ENCODE data around the gene TPRN. TPM values are rescaled to one million over a fixed set of nuclear protein-coding genes. Genes with fewer than 3 reads are reported as not detected.

TPRN gene
- total and polyA plus RNA-seq, 7 donors, result 3.0 to 80.5 (median 4.6) TPM

DNA sequence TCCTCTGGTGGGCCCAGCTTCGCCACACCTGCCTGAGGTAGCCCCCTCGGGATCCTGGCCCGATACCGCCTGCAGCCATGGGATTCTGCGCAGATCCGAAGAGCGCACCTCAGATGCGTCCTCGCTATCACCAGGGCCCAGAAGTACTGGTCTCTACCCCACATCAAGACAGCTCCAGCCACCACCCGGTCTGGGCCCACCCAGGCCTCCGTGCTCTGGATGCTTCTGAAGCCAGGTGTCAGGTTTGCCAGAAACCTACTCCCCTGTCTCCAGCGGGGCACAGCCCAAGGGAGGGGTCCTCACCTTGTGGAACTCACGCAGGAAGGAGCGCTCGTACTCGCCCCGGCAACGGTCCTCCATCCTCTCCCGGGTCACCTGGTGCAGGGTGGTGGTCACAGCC, 14.6 kb downstream of the TPRN start:
- no peak overlapping the region for H3K4me3 ChIP-seq
- 92 to 96% methylated on average over 19 of the region's 19 CpGs for WGBS, 2 donors
- H3K36me3 ChIP-seq, result peaks cover 36 to 72% (median 47%) of the 10 kb centered on the region in 4 donors
- intact Hi-C loops (cut with DNase I), result loop anchor here (5.0 kb wide), 3 partner anchors 36 to 59 kb away; partner anchors contain the start of gene RNF208
- peaks cover 0 to 45% (median 44%) of the 10 kb centered on the region in 4 donors for H3K4me1 ChIP-seq
- DNase-seq, result no peak
- TF ChIP-seq CTCF (IDR thresholded peaks at IDR 0.05) (no peak), POLR2A (IDR thresholded peaks at IDR 0.05) (no peak), POLR2AphosphoS5 (IDR thresholded peaks at IDR 0.05) (no peak), EP300 (IDR thresholded peaks at IDR 0.05) (no peak)
- no peaks in the 10 kb centered on the region for H3K9me3 ChIP-seq
- no peaks in the 10 kb centered on the region for H3K27me3 ChIP-seq
- H3K27ac ChIP-seq, result no peak overlapping the region

GRCh38 chr9:137184881-137185660, 15.5 kb downstream of the TPRN start:
- Histone ChIP-seq H3K36me3 (peaks cover 45 to 72% (median 51%) of the 10 kb centered on the region in 4 donors), H3K27me3 (no peaks in the 10 kb centered on the region), H3K4me3 (no peak overlapping the region), H3K9me3 (no peaks in the 10 kb centered on the region), H3K27ac (no peak overlapping the region), H3K4me1 (peaks cover 0 to 37% (median 36%) of the 10 kb centered on the region in 4 donors)
- intact Hi-C loops (cut with DNase I), result loop anchor here (5.0 kb wide), 3 partner anchors 37 to 58 kb away; partner anchors contain the start of gene RNF208
- TF ChIP-seq POLR2A (IDR thresholded peaks at IDR 0.05) (no peak), CTCF (IDR thresholded peaks at IDR 0.05) (no peak), POLR2AphosphoS5 (IDR thresholded peaks at IDR 0.05) (no peak), EP300 (IDR thresholded peaks at IDR 0.05) (no peak)
- DNase-seq, result no peak
- 94 to 95% methylated on average over 48 of the region's 48 CpGs for WGBS, 2 donors

DNA sequence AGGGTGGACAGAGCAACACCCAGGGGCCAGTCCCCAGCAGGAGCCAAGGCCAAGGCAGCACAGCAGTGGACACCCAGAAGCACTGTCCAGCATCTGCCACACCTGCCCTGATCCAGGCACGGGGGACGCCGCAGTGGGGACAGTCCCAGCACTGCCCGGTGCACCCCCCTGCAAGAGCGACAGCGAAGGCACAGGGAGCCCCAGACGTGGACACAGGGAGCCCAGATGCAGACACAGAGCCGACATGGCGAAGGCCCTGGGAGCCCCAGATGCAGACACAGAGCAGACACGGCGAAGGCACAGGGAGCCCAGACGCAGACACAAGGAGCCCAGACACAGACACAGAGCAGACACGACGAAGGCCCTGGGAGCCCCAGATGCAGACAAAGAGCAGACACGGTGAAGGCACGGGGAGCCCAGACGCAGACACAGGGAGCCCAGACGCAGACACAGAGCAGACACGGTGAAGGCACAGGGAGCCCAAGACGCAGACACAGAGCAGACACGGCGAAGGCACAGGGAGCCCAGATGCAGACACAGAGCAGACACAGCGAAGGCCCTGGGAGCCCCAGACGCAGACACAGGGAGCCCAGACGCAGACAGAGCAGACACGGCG, 16.5 kb downstream of the TPRN start:
- H3K4me1 ChIP-seq, result peaks cover 0 to 27% (median 26%) of the 10 kb centered on the region in 4 donors
- no peak for DNase-seq
- H3K27me3 ChIP-seq, result no peaks in the 10 kb centered on the region
- intact Hi-C loops (cut with DNase I), result no loop called here
- TF ChIP-seq POLR2A (IDR thresholded peaks at IDR 0.05), result no peak
- no peak for TF ChIP-seq POLR2AphosphoS5 (IDR thresholded peaks at IDR 0.05)
- no peak for TF ChIP-seq EP300 (IDR thresholded peaks at IDR 0.05)
- no peak for TF ChIP-seq CTCF (IDR thresholded peaks at IDR 0.05)
- H3K4me3 ChIP-seq, result no peak overlapping the region
- no peaks in the 10 kb centered on the region for H3K9me3 ChIP-seq
- H3K36me3 ChIP-seq, result peaks cover 52 to 78% (median 57%) of the 10 kb centered on the region in 4 donors
- 95% methylated on average over 27 of the region's 27 CpGs for WGBS, 2 donors
- no peak overlapping the region for H3K27ac ChIP-seq

DNA sequence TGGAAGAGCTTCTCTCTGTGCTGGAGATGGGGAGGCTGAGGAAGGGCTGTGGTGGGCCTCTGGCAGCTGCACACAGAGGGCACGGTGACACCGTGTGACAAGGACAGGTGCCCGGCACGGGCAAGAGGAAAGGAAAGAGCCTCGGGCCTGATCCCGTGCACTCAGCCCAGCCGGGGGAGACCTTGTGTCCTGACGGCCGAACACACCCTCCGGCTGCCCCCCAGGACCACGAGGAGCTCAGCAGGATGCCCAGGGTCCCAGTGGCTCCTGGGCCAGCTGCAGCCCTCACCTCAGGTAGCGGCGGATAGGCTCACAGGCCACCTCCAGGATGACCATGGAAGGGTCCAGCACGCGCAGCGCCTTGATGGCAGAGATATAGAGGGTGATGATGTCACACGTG, 17.7 kb downstream of the TPRN start:
- no peak for DNase-seq
- WGBS, 2 donors, result 90 to 95% methylated on average over 17 of the region's 17 CpGs
- Histone ChIP-seq H3K4me3 (no peak overlapping the region), H3K4me1 (peaks cover 0 to 25% (median 21%) of the 10 kb centered on the region in 4 donors), H3K9me3 (no peaks in the 10 kb centered on the region), H3K36me3 (peaks cover 52 to 91% (median 61%) of the 10 kb centered on the region in 4 donors), H3K27ac (no peak overlapping the region), H3K27me3 (no peaks in the 10 kb centered on the region)
- TF ChIP-seq CTCF (IDR thresholded peaks at IDR 0.05) (no peak), EP300 (IDR thresholded peaks at IDR 0.05) (no peak), POLR2A (IDR thresholded peaks at IDR 0.05) (no peak), POLR2AphosphoS5 (IDR thresholded peaks at IDR 0.05) (no peak)
- intact Hi-C loops (cut with DNase I), result no loop called here

Measured in sigmoid colon (tissue), 7 donors.